Lower leg skin (tissue), 4 donors: ENCODE data around the gene BRD1. TPM values are rescaled to one million over a fixed set of nuclear protein-coding genes. Genes with fewer than 3 reads are reported as not detected.

Source experiments
- DNase-seq, 2 donors: peaks; one replicate each; pipeline ENCODE4 v3.0.0-alpha.2; 2019; ENCODE audit warnings: low spot score in 2 of 2
- H3K4me3 ChIP-seq: fragments of 200-600 bp; sonication (generic); 2 replicates; pipeline ENCODE4 v1.5.1; 2017; ENCODE audit warnings: mild to moderate bottlenecking, low read depth; ENCODE audit not compliant: poor library complexity, severe bottlenecking
- CTCF ChIP-seq, 3 donors: fragments of 450-650 bp; IDR thresholded peaks; one replicate each; pipeline ENCODE4 v1.5.1; 2016; ENCODE audit warnings: antibody characterized with exemption in 3 of 3, mild to moderate bottlenecking in 3 of 3, moderate library complexity in 2 of 3
- POLR2A ChIP-seq, 2 donors: fragments of 450-650 bp; IDR thresholded peaks; one replicate each; pipeline ENCODE4 v1.6.1; 2016 to 2017; ENCODE audit warnings: antibody characterized with exemption in 2 of 2, mild to moderate bottlenecking in 1 of 2, moderate library complexity in 1 of 2
- WGBS, 2 donors: methylation state at CpG; one replicate each; pipeline ENCODE4 v1.1.5; 2018; 5-methylcytosine and 5-hydroxymethylcytosine counted together
- intact Hi-C: fragments of 100-400 bp; cut with DNase I; formaldehyde crosslinking; loops from one replicate; pipeline ENCODE4 v1.15.0; 2023; ENCODE audit warnings: low total_unique reads
- total RNA-seq, 4 donors: library from RNA; depleted of rRNA; stranded (reverse); fragments of >200 nt; gene quantifications; one replicate each; pipeline ENCODE4 v1.1.0, GENCODE V29; 2016

Gene BRD1
- total RNA-seq, 4 donors from 2014 or later = 64.8 to 104 (median 89.8) TPM

- no peak overlapping the region for H3K4me3 ChIP-seq
- 89 to 93% methylated on average over 17 of the region's 17 CpGs for WGBS, 2 donors
- intact Hi-C loops = no loop called here
- TF ChIP-seq POLR2A (IDR thresholded peaks at IDR 0.05) (no peak), CTCF (IDR thresholded peaks at IDR 0.05) (no peak)
- no peak for DNase-seq
Observed at GRCh38 chr22:49869086-49869830, 41.6 kb upstream of the BRD1 start.

GRCh38 chr22:49867303-49868265, 39.9 kb upstream of the BRD1 start:
- no peak overlapping the region for H3K4me3 ChIP-seq
- WGBS, 2 donors = 98% methylated on average over 18 of the region's 18 CpGs
- no peak for TF ChIP-seq CTCF (IDR thresholded peaks at IDR 0.05)
- no peak for TF ChIP-seq POLR2A (IDR thresholded peaks at IDR 0.05)
- intact Hi-C loops = no loop called here
- DNase-seq = no peak

- 94 to 95% methylated on average over 8 of the region's 8 CpGs for WGBS, 2 donors
- no peak for TF ChIP-seq POLR2A (IDR thresholded peaks at IDR 0.05)
- no peak for TF ChIP-seq CTCF (IDR thresholded peaks at IDR 0.05)
- intact Hi-C loops = no loop called here
- no peak overlapping the region for H3K4me3 ChIP-seq
- no peak for DNase-seq
Observed at GRCh38 chr22:49866646-49867045, 39.0 kb upstream of the BRD1 start.

- no peak for DNase-seq
- 39 to 54% methylated on average over 2 of the region's 2 CpGs for WGBS, 2 donors
- TF ChIP-seq CTCF (IDR thresholded peaks at IDR 0.05) = no peak
- TF ChIP-seq POLR2A (IDR thresholded peaks at IDR 0.05) = no peak
- H3K4me3 ChIP-seq = no peak overlapping the region
- intact Hi-C loops = no loop called here
Observed at GRCh38 chr22:49866134-49866533, 38.5 kb upstream of the BRD1 start.

GRCh38 chr22:49865156-49865555, 37.5 kb upstream of the BRD1 start:
- H3K4me3 ChIP-seq = no peak overlapping the region
- intact Hi-C loops = no loop called here
- 91 to 94% methylated on average over 17 of the region's 17 CpGs for WGBS, 2 donors
- no peak for TF ChIP-seq POLR2A (IDR thresholded peaks at IDR 0.05)
- TF ChIP-seq CTCF (IDR thresholded peaks at IDR 0.05) = no peak
- no peak for DNase-seq
